ENCODE data around the gene CEACAM19.
"Not testable (repeated sequence)": the region's sequence is repeated elsewhere in the genome, so short reads cannot be mapped to it uniquely, and the experiment has no call there.

The CEACAM19 gene

DNA sequence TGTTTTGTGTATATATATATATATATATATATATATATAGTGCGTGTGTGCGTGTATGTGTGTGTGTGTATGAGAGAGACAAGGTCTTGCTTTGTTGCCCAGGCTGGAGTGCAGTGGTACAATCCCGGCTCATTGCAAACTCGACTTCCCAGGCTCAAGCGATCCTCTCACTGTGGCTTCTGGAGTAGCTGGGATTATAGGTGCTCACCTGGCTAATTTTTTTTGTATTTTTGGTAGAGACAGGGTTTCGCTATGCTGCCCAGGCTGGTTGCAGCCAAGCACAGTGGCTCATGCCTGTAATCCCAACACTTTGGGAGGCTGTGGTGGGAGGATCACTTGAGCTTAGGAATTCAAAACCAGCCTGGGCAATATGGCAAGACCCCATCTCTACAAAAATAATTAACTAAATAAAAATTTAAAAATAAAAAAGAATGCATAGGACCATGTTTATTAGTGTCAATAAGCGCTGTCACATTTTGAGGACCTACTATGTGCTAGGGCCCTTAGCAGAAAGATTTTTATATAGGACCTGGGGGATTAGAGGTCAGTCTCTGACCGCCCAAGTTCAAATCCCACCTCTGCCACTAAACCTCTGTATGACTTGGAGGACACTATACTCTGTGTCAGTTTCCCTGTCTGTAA lies 25.8 kb upstream of the CEACAM19 start:
- no peak for DNase-seq (ENCODE audit: low read depth)

DNA sequence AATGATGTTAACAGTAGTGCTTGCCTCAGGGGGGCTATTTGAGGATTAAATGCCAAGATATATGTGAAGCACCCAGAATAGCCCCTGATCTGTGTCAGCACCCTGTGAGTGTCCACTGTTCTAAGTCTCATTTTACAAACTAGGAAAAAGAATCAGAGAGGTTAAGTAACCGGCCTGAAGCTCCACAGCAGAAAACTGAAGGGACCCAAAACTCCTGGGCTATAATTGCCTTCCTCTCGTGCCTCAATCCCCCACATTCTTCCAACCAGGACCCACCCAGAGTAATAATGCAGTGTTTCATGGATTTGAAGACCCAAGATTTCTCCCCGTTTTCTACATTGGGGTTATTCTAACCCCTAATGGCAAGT lies 25.2 kb upstream of the CEACAM19 start:
- DNase-seq (ENCODE audit: low read depth) = no peak

DNA sequence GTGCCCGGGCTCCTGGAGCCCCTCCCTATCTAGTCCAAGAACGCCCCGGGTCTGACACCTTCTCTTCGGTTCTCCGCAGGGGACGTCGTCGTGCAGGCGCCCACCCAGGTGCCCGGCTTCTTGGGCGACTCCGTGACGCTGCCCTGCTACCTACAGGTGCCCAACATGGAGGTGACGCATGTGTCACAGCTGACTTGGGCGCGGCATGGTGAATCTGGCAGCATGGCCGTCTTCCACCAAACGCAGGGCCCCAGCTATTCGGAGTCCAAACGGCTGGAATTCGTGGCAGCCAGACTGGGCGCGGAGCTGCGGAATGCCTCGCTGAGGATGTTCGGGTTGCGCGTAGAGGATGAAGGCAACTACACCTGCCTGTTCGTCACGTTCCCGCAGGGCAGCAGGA lies 24.1 kb upstream of the CEACAM19 start:
- DNase-seq (ENCODE audit: low read depth) = no peak

DNA sequence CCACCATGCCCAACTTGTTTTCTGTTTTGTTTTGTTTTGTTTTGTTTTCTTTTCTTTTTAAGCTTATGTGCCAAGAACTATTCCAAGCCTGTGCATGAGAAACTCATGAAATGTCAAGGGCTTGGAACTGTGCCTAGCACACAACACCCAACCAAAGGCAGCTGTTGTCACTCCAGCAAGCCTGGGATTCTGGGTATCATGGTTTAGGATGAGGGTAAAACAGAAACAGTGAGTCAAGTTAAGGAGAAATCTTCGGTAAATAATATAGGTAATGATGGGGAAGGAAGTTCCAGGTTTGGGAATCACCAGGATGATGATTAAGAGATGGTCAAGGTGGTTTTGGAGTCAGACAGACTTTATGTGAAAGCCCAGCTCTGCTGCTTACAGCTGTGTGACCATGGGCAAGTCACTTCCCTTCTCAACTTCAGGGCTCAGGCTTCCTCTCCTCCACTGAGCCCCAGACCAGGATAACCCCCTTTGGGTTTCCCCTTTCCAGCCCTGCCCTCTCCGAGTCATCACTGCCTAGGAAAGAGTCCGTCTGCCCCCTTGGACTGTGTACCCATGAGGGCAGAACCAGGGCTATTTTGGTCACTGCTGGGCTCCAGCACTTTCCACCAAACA lies 22.5 kb upstream of the CEACAM19 start:
- no peak for DNase-seq (ENCODE audit: low read depth)

DNA sequence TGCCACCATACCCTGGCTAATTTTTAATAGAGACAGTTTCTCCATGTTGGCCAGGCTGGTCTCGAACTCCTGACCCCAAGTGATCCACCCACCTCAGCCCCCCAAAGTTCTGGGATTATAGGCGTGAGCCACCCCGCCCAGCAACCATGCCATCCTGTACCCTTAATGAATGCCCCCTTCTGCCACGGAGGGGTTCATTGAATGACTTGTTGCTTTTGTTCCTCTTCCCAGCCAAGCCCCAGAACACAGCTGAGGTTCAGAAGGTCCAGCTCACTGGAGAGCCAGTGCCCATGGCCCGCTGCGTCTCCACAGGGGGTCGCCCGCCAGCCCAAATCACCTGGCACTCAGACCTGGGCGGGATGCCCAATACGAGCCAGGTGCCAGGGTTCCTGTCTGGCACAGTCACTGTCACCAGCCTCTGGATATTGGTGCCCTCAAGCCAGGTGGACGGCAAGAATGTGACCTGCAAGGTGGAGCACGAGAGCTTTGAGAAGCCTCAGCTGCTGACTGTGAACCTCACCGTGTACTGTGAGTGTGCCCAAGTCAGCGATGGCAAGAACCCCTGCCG lies 21.6 kb upstream of the CEACAM19 start:
- no peak for DNase-seq (ENCODE audit: low read depth)

DNA sequence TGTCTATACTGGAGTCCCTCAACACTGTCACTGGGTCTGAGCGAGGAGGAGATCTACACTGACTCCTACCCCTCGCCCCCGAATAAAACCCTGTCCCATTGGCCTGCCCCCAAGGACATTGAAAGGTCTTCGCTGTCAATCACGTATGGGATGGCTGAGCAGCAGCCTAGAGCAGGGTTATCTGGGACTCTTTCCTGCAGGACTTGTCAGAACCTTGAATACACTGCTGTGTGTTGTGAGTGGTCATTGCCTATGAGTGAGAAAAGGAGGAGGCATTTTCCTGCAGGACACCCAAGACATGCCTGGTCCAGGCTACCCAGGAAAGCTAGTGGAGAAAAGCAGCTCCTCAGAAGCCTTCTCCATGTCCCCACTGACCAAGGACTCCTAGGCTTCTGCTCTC lies 17.9 kb upstream of the CEACAM19 start:
- DNase-seq (ENCODE audit: low read depth) = no peak

DNA sequence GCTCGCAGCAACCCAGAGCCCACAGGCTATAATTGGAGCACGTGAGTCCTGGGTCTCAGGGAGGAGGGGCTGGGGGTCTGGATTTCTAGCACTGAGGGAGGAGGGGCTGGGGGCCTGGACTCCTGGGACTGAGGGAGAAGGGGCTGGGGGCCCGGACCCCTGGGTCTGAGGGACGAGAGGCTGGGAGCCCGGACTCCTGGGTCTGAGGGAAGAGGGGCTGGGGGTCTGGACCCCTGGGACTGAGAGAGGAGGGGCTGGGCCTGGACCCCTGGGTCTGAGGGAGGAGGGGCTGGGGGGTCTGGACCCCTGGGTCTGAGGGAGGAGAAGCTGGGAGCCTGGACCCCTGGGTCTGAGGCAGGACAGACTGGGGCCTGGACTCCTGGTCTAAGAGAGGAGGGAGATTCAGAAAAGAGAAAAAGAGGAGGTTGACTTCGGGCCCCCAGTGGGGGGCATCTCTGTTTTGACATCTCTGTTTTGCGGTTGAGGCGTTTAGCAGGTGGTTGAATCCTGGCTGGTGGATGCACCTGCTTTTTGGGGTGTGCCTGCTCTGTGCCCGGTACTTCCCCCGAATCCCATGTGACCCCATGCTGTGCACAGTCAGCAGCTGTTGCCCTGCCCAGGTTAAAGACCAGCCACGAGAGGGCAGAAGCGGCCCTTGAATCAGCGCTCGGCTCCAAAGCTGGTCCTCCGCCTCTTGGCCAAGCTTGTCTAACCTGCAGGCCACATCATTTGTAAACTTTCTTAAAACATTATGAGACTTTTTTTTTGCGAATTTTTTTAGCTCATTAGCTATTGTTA lies 17.1 kb upstream of the CEACAM19 start:
- DNase-seq (ENCODE audit: low read depth) = peak; percentile 48

DNA sequence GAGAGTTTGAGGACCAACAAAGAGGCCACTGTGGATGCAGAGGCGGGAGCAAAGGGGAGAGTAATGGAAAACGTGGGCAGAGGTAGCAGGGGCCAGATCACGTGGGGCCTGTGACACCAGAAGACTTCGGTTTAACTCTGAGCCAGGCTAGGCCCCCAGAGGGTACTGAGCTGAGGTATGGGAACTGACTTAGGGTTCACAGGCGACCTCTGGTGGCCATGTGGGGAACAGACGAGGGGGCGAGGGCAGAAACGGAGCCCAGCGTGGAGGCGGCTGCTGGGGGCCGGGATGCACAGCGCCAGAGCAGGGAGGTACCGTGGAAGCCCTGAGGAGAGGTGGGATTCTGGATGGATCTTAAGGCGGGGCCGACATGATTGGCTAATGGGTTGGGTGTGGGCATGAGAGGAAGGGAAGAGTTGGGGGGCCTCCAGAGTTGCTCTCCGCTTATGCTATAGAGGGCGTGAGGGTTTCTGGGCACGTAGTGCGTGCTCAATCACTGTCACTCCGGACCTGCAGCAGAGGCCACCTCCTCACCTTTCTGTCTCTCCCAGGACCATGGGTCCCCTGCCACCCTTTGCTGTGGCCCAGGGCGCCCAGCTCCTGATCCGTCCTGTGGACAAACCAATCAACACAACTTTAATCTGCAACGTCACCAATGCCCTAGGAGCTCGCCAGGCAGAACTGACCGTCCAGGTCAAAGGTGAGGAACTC lies 13.9 kb upstream of the CEACAM19 start:
- DNase-seq (ENCODE audit: low read depth) = peak; percentile 51

DNA sequence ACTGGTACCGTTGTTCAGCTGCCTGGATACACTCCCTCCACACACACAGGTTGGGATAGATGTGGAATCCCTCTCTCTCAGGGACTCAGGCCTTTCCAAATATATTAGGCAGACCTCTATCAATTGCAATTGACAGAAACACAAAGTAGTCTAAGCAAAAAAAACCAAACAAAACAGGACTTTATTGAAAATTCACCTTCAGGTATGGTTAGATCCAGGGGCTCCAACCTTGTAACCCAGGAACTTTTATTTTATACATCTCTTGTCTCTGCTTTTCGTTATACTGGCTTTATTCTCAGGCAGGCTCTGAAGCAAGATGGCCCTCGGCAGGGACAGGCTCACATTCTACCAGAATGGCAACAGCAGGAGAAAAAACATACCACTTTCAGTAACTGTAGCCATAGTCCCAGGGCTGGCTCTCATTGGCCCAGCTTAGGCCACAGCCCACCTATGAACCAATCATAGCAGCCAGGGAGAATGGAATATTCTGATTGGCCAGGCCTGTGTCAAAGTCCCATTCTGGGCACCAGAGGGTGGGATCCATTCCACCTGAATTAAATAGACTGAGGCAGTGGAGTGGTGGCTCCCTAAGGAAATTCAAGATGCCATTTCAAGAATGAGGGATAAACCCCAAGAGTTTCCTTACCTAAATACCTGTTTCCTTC lies 13.1 kb upstream of the CEACAM19 start:
- DNase-seq (ENCODE audit: low read depth) = no peak

DNA sequence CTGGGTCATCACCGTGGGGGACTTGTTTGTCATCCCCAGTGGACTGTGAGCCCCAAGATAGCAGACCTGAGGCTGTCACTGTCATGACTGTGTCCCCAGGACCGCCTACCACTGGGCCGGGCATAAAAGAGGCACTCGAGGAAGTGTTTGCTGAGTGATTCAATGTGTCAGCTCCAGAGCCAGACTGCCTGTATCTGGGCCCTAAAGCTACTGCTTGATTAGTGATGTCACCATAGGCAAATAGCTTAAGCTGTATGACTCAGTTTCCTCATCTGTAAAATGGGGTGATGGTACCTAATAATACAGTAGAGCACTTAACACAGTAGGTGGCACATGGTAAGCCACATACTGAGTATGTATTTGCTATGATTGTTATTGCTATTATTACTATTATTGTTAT lies 11.2 kb upstream of the CEACAM19 start:
- DNase-seq (ENCODE audit: low read depth) = no peak

DNA sequence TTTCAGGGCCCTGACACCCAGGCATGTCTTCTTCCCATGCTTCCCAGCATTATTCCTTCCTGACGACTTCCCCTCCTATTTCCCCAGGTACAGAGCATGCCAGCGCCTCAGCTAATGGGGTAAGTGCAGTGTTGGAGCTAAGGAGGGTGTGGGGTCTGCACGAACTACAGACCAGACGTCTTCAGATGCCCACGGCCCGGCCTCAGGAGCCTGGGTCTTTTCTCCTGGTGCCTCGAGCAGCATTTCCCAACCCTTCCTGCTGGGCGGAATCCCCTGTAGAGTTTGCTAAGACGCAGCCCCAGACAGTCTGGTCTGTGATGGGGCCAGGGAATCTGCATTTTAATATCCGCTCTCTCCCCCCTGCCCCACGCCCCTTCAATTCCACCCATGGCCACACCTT lies 10.1 kb upstream of the CEACAM19 start:
- no peak for DNase-seq (ENCODE audit: low read depth)

DNA sequence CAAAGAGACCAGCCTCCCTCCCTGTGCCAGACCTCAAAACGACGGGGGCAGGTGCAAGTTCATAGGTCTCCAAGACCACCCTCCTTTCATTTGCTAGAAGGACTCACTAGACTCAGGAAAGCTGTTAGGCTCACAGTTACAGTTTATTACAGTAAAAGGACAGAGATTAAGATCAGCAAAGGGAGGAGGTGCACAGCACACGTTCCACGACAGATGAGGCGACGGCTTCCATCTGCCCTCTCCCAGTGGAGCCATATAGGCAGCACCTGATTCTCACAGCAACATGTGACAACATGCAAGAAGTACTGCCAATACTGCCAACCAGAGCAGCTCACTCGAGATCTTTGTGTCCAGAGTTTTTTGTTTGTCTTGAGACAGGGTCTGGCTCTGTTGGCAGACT lies 9.4 kb upstream of the CEACAM19 start:
- no peak for DNase-seq (ENCODE audit: low read depth)

DNA sequence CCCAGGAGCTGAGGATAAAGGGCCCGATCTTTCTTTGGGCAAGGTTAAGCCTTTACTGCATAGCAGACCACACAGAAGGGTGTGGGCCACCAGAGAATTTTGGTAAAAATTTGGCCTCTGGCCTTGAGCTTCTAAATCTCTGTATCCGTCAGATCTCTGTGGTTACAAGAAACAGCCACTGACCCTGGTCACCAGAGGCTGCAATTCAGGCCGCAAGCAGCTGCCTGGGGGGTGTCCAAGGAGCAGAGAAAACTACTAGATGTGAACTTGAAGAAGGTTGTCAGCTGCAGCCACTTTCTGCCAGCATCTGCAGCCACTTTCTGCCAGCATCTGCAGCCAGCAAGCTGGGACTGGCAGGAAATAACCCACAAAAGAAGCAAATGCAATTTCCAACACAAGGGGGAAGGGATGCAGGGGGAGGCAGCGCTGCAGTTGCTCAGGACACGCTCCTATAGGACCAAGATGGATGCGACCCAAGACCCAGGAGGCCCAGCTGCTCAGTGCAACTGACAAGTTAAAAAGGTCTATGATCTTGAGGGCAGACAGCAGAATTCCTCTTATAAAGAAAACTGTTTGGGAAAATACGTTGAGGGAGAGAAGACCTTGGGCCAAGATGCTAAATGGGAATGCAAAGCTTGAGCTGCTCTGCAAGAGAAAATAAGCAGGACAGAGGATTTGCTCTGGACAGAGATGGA lies 8.4 kb upstream of the CEACAM19 start:
- DNase-seq (ENCODE audit: low read depth) = no peak

DNA sequence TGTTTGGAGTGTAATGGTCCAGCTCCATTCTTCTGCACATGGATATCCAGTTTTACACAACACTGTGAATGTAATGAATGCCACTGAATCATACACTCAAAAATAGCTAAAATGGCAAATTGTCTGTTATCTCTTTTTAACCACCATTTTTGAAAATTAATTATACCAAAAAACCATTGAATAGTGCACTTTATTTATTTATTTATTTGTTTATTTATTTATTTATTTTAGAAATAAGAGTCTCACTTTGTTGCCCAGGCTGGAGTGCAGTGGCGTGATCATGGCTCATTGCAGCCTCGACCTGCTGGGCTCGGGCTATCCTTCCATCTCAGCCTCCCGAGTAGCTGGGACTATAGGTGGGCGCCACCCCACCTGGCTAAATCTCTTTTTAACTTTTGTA lies 7.3 kb upstream of the CEACAM19 start:
- DNase-seq (ENCODE audit: low read depth) = no peak

DNA sequence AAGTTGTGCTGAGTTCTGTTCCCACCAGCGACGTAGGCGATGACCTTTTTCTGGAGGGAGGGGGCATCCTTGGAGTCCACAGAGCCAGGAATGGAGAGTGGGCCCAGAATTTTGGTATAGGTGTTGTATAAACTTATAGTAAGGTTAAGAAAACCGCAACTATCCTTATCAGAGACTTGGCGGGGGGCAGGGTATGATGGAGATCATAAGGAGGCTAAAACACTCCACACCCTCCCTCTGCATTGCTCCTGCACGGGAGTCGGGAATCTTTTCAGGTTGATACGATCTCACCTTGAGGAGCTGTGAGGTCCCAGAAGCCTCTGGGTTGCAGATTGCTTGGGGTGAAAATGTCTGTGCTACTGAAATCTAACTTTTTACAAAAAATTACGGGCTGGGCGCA lies 6.3 kb upstream of the CEACAM19 start:
- DNase-seq (ENCODE audit: low read depth) = no peak

DNA sequence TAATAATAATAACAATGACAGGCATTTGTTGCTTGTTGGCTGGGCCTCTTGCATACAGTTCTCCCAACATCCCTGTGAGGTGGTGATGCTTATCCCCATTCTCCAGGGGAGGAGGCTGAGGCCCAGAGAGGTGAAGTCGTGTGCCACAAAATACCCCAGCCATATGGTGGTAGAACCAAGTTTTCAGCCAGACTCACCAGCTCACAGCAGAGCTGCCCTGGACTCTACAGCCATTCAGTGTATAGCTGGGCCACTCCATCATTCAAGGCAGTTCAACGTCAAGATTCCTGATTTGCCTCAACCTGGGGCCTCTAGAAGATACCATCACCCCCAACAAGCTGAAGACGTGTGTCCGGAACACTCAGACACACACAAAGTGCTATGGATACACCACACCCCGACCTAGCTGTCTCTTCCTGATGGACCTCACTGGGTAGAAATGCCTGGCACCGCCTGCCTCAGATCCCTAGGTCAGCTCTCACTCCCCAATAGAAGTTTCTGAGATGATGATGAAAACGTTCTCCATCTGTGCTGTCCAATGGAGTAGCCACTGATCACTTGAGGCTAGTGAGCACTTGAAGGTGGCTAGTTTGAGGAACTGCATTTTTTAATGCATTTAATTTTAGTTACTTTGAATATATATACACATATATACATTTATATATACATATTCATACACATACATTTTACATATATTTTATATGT lies 4.3 kb upstream of the CEACAM19 start:
- no peak for DNase-seq (ENCODE audit: low read depth)

DNA sequence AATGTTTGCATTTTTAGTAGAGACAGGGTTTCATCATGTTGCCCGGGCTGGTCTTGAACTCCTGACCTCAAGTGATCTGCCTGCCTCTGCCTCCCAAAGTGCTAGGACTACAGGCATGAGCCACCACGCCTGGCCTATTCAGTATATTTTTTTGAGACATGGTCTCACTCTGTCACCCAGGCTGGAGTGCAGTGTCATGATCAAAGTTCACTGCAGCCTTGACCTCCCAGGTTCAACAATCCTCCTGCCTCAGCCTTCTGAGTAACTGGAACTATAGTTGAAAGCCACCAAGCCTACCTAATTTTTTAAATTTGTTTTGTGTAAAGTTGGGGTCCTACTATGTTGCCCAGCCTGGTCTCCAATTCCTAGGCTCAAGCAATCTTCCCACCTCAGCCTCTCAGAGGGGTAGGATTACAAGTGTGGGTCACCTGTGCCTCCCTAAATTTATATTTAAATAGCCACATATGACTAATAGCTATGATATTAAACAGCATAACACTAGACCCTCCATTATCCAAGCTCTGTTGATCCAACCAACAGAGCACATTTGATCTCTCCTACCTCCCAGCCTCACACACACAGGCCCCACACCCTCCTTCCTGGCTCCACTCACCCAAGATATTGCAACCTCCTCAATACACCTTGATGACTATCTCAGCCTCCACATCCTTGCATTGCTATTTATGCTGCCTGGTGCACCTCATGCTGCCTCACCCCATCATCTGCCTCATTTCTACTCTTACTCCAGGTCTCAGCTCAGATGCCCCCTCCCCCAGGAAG lies 2.1 kb upstream of the CEACAM19 start:
- no peak for DNase-seq (ENCODE audit: low read depth)

DNA sequence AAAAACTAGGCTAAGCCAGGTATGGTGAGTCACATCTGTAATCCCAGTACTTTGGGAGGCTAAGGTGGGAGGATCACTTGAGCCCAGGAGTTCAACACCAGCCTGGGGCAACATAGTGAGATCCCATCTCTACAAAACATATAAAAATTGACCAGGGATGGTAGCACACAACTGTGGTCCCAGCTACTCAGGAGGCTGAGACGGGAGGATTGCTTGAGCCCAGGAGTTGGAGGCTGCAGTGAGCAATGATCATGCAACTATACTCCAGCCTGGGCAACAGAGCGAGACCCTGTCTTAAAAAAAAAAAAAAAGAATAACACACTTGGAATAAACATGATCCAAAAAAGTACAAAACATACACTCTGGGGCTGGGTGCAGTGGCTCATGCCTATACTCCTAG lies 1.3 kb upstream of the CEACAM19 start:
- not testable (repeated sequence) for DNase-seq (ENCODE audit: low read depth)

DNA sequence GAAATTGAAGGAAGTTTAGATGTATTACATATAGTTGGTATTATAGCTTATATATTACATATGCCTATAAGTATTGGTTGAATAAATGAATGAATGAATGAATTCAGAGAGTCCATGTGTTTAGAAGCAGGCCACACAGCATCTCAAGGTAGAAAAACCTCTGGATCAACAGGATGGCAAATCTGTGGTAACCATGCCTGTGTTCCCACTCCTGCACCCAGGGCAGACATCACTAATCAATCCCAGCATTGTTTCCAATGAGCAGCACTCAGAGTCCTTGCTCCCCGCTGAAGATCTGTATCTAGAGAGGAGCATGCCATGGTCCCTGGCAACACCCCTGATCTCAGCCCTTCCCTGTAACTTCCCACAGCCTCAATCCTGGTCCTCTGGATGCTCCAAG lies 944 bp downstream of the CEACAM19 start:
- DNase-seq (ENCODE audit: low read depth) = no peak

DNA sequence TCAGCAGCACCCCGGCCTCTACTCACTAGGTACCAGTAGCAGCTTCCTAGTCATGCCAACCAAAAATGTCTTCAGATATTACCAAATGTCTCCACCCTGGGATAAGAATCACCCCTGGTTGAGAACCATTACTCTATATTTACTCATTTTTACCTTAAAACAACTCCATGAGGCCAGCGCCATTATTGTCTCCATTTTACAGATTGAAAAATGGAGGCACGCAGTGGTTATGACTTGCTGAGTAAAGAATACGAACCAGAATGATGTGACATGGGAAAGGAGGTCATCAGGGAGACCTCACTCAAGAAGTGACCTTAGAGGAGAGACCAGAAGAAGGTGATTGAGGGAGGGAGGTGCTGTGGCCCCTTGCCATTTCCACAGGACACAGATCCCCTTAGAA lies 2.2 kb downstream of the CEACAM19 start:
- DNase-seq (ENCODE audit: low read depth) = no peak
